Body of pancreas (tissue), 4 donors: ENCODE results near the gene SVIL.

Experiments
- POLR2A ChIP-seq, 3 donors: fragments of 450-650 bp; IDR thresholded peaks; one replicate each; pipeline ENCODE4 v1.6.1; 2016; ENCODE audit warnings: antibody characterized with exemption in 3 of 3, mild to moderate bottlenecking in 2 of 3
- TF ChIP-seq, protein P1 (sequence below), 7 experiments: fragments of 450-650 bp in 4 of 7; fragments of 200-600 bp in 3 of 7; sonication (generic) in 3 of 7; IDR thresholded peaks; one replicate each; pipeline ENCODE4 v1.5.1; 2016 to 2019; ENCODE audit warnings: antibody characterized with exemption in 7 of 7

DNA sequence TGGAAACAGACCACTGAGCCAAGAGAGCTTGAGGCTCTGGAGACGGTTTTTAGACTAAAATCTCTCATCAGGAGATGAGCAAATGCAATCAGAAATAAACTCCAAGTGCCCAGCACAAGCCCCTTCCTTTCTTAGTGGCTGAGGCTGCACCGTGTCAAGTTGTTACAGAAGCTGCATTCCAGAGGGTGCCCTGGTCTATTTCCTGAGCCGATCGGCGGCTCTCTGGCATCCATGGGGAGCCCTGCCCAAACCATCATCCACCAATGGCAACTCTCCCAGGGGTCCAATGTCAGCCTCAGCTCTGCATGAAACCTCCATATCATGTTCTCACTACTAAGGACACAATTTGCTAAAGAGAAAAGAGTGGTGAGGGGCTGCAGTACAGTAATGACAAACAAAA, 89.6 kb downstream of the SVIL start:
- TF ChIP-seq, protein P1, sequence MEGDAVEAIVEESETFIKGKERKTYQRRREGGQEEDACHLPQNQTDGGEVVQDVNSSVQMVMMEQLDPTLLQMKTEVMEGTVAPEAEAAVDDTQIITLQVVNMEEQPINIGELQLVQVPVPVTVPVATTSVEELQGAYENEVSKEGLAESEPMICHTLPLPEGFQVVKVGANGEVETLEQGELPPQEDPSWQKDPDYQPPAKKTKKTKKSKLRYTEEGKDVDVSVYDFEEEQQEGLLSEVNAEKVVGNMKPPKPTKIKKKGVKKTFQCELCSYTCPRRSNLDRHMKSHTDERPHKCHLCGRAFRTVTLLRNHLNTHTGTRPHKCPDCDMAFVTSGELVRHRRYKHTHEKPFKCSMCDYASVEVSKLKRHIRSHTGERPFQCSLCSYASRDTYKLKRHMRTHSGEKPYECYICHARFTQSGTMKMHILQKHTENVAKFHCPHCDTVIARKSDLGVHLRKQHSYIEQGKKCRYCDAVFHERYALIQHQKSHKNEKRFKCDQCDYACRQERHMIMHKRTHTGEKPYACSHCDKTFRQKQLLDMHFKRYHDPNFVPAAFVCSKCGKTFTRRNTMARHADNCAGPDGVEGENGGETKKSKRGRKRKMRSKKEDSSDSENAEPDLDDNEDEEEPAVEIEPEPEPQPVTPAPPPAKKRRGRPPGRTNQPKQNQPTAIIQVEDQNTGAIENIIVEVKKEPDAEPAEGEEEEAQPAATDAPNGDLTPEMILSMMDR (IDR thresholded peaks at IDR 0.05): no peak
- TF ChIP-seq POLR2A (IDR thresholded peaks at IDR 0.05): no peak
